HG02571 (cell line): Measurements from ENCODE around the gene ETV6.

Experiments used
- ATAC-seq: cut with Tn5 transposase; IDR thresholded peaks from one replicate; pipeline ENCODE4 v1.9.1; 2021; ENCODE audit warnings: mild to moderate bottlenecking, moderate library complexity; ENCODE audit not compliant: unreplicated experiment

ETV6 gene

DNA sequence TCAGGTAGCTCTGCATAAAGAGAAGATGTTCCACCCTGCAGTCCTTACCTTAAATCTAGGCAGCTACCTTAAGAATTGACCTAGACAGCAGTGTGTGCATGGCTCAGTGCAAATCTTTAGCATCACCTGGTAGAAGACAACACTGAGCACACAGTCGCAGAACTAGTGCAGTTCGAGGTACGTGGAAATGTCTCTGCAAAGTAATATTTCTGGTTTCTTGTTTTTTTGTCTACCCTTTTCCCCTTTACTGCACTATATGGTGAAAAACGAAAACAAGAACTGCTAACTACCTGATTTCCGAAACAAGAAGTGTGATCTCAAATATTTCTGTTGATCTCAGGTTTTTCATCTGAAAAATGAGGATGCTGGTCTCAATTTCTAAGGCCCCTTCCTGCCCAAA lies 82.5 kb downstream of the ETV6 start:
- ATAC-seq: no peak

DNA sequence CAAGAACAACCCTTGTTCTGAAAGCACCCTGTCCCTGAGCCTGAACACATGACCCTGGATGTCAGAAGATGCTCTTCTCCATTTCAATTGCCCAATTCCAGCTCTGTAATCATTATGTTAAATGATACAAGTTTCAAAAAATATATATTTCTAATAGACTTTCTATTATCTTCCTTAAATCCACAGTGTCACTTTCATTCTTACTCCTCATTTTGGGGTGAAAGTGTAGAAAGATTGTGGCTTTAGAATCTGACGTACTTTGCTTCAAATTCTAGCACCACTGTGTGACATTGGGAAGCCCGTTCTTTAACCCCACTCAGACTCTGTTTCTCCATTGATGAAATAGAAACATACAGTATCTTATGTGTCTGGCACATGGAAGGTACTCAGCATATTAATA lies 83.2 kb downstream of the ETV6 start:
- ATAC-seq: no peak

DNA sequence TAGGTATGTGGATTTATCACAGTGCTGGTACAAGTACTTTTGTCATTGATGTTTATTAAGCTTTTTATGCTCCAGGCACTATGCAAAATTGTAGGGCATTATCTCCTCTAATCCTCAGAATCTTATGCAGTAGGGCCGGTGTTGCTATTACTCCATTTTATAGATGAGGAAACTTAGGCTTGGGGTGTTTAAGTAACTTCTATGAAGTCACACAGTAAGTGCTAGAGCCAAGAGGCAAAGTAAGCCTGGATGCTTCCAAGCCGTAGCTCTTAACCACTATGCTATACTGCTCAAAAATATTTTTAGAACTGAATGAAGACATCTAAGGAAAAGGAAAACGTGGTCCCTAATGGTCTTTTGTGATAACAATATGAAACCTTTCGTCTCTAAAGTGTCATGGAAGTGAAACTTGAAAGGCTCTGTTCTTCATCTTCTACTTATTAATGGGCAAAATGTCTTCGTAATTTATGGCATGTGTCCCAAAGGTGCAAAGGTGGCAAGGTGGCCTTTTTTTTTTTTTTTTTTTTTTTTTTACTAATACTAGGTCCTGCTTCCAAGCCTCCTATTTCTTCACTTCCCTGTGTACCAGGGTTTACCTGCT lies 85.2 kb downstream of the ETV6 start:
- ATAC-seq: no peak

DNA sequence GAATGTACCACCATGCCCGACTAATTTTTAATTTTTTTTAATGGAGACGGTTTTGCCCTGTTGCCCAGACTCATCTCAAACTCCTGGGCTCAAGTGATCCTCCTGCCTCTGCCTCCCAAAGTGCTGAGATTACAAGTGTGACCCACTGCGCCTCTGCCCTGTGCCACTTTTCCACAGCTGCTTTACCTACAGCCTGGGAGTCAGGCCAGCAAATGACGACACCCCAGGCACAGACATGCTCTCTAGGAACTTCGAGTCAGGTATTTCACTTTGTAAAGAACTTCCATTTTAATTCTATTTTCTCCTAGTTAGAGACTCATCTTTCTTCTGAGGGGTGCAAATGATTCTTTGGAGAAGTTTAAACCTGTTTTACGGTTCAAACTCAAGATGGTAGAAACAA lies 89.0 kb downstream of the ETV6 start:
- ATAC-seq: no peak

DNA sequence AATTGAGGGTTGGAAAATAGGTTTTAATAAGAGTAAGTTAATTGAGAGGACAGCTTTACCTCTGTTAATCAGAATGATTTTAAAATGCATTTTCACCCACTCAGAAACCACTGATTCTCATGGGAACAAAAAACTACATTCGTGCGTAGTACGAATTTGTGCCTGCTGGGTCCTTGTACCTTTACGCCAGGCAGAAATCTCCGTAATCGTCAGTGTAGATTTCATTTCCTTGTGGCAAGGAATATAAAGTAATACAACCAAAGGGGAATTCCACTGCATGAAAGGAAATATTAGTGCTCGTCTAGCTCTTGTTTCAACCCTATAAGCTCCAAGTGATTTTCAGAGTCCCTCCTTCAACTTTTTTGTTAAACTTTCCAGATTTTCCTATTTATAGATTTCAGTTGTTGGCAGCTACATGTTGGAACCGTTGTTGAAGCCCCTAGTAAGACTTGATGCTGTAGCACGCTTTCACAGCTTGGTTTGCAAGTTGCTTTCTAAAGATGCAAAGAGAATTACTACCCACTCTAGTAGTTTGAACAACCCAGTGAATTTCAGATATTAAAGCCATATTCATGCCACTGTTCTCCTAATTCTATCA lies 90.6 kb downstream of the ETV6 start:
- no peak for ATAC-seq

DNA sequence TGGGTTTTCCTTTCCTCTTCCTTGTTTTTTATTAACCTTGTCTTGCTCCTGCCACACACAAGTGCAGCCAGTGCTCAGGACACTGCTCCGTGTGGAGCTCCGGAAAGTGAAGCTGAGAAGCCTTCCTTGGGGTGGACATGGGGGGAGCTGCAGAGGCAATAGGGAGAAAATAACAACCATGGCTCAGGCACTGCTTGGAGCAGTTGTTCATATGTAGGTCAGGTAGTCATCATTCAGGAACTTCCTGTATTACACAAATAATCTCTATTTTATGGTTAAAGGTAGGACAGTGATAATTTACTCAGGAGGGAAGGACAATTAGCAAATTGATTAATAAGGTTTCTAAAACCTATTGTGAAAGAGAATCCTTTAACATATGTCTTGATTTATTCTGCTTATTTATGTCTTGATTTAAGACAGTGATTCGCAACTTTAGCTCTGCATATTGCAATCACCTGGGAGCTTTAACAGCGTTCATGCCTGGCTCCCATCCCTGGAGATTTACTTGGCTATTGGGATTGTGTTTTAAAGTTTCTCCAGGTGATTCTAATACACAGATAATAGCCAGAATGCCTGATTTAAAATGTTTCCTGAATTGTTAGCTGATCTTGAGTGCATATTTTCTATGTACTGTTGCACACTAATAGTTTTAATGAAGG lies 92.1 kb downstream of the ETV6 start:
- no peak for ATAC-seq

DNA sequence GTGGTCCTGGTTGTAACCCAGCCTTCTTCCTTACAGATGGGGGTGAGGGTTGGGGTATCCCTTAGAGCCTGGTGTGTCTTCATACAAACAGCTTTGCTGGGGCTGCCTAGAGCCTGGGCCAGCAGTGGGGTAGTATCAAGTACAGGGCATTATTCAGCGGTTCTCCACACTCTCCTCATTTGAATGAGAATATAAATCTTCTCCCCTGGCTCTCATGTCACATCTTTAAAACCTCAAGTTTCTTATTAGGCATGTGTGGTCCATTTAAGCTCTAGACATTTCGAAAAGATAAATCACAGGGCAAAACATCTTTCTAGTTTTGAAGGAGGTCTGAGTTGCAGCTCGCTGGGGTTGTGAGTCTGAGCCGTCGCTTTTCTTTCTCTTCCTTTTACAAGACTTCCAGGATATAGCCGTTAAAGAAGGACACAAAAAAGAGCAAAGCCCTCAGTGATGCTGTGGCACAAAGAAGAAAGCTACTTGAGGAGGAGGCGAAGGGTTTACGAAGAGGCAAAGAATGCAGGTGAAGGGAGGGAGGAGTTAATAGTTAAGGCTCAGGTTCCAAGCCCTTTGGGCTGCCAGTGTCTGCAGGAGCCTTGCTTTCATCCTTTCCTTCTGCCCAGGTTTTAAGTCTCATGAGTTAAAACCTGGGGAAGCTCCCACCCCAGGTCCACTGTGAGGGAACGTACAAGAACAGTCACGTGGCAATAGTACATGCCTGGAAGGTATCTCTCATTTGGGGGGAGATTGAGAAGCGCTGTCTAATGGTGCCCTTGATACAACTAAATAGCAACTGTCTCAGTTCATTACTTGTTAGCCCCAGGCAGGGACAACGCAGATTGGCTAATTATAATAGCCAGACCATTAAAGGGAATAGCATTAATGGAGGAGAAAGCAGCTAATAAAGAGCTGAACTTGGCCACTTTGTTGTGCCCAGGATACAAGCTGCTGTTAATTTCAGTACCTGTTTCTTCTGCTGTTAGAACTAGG lies 94.2 kb downstream of the ETV6 start:
- ATAC-seq: no peak

DNA sequence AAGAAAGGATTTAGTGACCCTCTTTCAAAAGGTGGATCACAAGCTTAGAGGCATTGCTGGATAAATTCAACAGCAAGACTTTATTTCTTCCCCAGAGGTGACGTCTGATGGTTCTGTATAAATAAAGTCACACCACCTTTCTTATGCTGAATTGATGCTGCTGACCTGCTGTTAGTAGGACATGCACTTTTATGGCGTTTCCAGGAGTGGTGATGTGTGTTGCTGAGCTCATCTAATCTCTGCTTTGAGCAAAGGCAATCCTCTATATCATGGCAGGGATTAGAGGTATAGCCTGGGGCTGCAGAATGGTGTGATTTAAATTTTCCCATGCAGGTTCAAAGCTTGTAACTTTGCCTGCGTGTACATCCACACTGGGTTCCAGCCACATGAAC lies 94.9 kb downstream of the ETV6 start:
- ATAC-seq: no peak

DNA sequence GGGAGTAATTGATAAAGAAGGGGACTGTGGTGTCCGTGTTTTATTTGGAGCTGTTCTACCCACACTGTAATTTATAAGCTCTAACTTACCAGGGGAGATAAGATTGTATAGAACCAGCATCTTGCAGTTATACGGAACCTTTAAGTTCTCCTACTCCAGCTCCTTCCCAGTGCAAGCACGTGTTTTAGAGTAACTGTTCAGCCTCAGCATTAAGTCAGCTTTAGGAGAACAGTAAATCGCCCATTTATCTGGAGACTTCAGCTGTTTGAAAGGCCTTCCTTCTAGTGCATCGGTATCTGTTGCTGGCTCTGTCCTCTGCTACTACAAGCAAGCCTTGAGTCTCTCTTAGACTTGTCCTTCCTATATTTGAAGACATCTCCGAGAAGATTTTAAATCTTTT lies 95.6 kb downstream of the ETV6 start:
- no peak for ATAC-seq

DNA sequence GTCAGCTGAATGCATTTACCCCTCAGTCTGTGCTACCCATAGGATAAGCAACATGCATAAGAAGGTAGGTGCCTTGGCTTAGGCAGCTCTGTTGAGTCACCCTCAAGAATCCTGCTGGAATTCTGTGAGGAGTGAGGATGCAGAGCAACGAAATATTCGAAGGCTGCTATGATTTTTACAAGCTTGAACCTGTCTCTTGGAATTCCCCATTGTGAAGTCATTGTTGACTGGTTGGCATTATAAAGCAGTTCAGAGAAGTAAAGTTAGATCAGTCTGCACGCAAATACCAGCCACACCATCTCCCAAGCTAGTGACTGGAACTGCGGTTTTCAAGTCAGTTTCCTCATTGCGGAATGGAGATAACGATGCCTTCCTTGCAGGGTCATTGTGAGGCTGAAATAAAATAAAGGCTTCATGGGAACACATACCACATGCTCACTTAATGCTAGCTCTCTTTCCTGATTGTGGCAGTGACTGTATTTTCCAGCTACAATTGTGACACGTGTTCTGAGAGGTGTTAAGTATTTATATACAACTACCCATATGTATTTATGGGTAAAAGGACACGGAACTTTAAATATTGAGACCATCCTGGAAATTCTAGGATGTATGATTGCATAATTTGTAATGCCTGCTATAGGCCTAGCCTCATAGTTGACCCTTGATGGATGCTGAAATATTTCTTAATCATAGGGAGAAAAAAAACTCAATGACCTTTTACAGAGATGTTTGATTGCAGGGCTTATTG lies 96.7 kb downstream of the ETV6 start:
- no peak for ATAC-seq

DNA sequence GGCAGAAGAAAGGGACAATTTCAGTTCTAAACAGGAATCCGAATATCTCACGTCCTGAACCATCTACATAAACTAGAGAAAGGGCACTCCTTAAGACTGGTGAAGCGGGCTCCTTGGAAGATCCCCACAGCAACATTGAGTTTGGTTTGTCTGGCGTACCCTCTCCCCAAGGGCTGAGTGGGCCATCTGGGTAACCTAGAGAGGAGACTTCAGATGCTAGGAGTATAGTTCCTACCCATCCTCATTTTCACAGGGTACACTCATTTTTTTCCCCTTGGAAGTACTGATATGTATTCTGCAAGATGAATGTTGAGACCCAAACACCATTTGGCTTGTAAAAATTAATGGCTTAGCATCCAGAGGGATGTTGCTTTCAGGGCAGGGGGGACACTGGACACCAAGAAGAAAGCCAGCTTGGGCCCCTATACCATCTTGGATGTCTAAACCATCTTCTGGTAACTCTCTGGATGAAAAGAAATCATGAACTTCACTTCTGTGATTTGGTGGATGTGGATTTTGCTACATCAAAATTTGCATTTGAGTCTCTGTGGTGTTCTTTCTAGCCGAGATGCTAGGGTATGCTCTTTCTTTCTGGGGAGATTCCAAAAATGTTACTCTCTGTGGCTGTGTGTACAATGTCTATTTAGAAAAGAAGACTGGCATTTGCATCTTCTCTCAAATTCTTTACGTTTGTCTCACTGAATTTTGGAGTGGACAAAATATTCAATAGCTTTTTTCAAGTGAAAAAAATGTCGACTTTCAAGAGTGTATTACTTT lies 97.7 kb downstream of the ETV6 start:
- ATAC-seq: no peak

DNA sequence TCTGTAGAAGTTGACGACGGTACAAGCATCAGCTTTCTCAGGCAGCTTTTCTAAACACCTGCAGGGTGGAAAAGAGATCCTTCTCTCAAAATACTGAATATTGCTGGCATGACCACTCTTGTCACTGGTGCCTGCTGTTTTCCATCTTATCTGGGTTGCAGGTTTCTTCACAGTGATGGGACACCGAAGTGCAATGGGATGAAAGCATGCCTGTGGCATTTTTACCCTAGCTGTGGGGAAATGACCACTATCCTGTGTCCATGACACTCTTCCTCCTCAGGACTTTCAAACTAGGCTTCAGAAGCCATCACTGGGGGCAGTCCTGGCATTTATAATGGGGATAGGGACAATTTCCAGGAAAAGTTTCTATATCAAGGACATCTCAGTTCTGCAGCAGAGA lies 98.5 kb downstream of the ETV6 start:
- no peak for ATAC-seq

DNA sequence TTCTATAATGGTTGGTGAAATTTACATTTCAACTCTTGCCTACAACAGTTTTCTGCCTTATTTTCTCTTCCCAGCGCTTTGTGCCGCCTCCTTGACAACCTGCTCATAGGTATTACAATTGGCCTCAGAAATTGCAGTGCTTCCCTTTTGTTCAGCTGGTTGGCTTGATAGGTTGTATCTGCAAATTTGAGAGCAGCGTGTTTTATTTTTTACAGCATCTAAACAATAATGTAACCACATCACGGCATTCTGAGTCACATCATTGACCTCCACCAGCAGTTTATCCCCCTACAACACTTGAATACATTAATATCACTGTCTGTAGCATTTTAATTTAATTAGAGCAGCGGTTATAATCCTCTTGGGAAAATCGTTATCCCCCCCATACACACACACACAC lies 99.4 kb downstream of the ETV6 start:
- no peak for ATAC-seq

DNA sequence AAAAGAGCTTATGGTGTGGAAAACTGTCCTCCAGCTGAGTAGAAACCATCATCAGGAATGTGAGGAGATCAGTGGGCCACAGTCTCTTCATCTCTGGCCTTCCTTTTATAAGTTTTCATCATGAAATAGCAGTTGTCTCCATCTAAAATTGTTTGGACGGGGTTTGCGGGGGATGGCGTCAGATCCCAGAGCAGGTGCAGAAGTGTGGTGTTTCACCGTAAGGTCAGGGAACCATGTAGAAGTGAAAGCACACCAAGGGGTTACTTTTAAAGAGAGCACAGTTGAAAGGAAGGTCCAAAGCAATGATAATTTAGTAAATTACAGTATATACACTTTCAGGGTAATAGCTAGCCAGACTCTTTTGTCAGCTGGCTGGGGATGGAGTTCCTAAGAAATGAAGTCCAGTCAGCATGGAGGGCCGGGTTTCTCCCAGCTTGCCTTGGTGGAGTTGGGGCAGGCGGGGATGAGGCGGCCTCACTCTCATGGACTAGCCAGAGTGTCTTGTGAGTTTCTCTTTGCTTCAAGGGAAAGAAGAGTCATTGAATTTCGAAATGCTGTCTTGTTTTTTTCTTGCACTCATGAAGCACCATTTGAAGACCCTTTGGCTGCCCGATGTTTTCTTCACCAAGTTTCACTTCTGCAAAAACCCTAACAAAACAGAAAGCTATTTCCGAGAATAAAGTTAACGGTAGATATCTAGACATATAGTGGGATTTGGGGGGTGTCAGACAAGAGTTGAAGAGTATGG lies 100.6 kb downstream of the ETV6 start:
- ATAC-seq: peak; percentile 52

DNA sequence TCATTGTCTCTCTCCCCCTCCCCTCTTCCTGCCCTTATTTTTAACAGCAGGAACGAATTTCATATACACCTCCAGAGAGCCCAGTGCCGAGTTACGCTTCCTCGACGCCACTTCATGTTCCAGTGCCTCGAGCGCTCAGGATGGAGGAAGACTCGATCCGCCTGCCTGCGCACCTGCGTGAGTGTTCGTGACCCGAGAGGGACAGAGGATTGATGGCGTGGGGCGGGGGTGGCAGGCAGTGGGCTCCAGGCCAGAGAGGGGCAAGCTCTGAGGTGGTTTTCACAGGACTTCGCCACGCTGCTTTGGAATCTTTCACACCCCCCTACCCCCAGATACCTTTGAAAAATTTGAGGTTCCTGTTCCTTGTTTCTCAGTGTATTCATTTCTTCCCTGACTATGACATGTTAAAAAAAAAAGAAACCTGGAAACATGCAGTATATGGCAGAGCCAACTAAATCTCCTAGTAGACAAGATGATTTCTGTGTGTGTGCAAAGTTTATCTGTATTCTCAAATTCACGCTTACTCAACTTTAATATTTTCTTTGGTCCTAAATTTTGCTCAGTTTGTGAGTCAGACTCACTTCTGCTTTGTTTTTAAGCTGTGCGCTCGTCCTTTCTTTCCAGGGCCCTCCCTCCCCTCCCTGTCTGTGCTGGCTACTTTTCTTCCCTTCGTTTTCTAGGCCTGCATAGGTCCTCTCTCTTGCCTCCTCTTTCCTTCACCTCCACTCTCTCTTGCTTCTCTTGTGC lies 103.1 kb downstream of the ETV6 start:
- no peak for ATAC-seq

DNA sequence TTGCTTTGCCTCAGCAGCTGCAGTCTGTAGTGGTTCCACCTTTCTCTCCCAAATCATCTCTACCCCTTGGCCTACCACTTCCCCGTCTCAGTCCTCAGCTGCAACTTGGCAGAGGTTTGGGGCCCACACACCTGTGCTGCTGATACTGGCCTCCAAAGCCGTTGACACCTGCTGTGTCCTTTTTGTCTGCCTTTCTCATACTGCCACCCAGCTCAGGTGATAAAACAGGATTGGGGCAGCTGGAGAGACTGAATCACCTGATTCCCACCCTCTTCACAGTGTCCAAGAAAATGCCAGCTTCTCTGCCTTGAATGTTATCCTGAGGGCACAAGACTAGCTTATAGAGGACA lies 103.7 kb downstream of the ETV6 start:
- ATAC-seq: no peak

DNA sequence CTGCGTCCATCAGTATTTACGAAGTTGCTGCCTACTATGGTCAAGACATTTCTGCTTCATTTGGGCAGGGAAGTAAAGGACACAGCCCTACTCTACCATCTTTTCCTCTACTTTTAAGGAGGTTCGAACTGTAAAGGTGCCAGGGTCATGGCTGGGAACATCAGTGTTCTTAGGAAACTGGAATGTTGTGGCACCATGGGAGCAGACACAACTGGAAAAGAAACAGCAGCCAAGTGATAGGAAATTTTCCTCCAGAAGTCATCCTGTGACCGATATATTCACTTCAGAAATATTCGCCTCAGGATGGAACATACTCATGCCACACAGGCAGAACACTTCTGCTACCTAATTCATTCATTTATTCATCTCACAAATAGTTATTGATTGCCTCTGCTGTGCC lies 104.4 kb downstream of the ETV6 start:
- ATAC-seq: no peak

DNA sequence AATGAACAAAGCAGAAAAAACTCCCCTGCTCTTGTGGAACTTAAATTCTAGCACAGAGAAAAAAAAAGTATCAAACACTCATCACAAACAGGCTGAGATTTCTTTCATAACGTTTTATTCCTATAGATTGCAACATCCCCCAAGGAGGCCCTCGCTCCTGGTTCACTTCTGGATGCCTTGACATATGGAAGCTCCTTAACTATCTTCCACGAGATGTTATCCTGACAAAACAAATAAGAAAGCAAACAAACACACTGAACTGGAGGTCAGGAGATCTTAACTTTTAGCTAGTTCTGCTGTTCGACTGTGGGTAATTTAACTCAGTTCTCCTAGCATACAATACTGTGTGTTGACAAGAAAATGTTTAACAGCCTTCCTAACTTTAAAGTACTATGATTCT lies 104.8 kb downstream of the ETV6 start:
- ATAC-seq: no peak
